Stomach (tissue), 4 donors: ENCODE data around the gene STXBP3.

ENCODE experiments used
- EP300 ChIP-seq: sonication (generic); formaldehyde crosslinking; IDR thresholded peaks from one replicate; pipeline ENCODE4 v1.6.1; 2017; ENCODE audit warnings: antibody characterized with exemption
- POLR2A ChIP-seq, 4 donors: fragments of 450-650 bp; IDR thresholded peaks; one replicate each; pipeline ENCODE4 v1.6.1; 2016; ENCODE audit warnings: antibody characterized with exemption in 4 of 4, control low read depth in 2 of 4, mild to moderate bottlenecking in 1 of 4, moderate library complexity in 1 of 4
- POLR2AphosphoS5 ChIP-seq, 3 donors: sonication (generic); formaldehyde crosslinking; IDR thresholded peaks; one replicate each; pipeline ENCODE4 v1.6.1; 2016; ENCODE audit warnings: antibody characterized with exemption in 3 of 3
- TF ChIP-seq, protein P1 (sequence below), 7 experiments: fragments of 450-650 bp in 4 of 7; fragments of 200-600 bp in 3 of 7; sonication (generic) in 3 of 7; IDR thresholded peaks; one replicate each; pipeline ENCODE4 v1.5.1; 2016 to 2019; ENCODE audit warnings: antibody characterized with exemption in 7 of 7, control low read depth in 2 of 7, mild to moderate bottlenecking in 1 of 7

DNA sequence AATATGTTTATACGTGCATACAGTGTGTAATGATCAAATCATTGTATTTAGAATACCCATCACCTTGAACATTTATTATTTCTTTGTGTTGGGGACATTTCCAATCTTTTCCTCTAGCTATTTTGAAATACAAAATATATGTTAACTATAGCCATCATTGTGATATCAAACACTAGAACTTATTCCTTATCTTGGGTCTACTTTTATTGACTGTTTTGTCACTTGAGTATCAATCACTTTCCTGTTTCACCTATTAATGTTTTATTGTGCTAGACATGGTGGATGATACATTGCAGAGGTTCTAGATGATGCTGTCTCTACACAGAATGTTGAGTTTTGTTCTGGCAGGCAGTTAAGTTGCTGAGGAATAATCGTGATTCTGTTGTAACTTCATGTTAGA lies 45.9 kb downstream of the STXBP3 start:
- TF ChIP-seq EP300, result no peak
- TF ChIP-seq, protein P1, sequence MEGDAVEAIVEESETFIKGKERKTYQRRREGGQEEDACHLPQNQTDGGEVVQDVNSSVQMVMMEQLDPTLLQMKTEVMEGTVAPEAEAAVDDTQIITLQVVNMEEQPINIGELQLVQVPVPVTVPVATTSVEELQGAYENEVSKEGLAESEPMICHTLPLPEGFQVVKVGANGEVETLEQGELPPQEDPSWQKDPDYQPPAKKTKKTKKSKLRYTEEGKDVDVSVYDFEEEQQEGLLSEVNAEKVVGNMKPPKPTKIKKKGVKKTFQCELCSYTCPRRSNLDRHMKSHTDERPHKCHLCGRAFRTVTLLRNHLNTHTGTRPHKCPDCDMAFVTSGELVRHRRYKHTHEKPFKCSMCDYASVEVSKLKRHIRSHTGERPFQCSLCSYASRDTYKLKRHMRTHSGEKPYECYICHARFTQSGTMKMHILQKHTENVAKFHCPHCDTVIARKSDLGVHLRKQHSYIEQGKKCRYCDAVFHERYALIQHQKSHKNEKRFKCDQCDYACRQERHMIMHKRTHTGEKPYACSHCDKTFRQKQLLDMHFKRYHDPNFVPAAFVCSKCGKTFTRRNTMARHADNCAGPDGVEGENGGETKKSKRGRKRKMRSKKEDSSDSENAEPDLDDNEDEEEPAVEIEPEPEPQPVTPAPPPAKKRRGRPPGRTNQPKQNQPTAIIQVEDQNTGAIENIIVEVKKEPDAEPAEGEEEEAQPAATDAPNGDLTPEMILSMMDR (IDR thresholded peaks at IDR 0.05), result no peak
- no peak for TF ChIP-seq POLR2AphosphoS5 (IDR thresholded peaks at IDR 0.05)
- no peak for TF ChIP-seq POLR2A (IDR thresholded peaks at IDR 0.05)
